ENCODE measurements around the gene TMSB4X. TPM values are rescaled to one million over a fixed set of nuclear protein-coding genes. Genes with fewer than 3 reads are reported as not detected.

The TMSB4X gene
- polyA plus RNA-seq, 3 donors, result 15,641 to 31,074 (median 27,127) TPM

DNA sequence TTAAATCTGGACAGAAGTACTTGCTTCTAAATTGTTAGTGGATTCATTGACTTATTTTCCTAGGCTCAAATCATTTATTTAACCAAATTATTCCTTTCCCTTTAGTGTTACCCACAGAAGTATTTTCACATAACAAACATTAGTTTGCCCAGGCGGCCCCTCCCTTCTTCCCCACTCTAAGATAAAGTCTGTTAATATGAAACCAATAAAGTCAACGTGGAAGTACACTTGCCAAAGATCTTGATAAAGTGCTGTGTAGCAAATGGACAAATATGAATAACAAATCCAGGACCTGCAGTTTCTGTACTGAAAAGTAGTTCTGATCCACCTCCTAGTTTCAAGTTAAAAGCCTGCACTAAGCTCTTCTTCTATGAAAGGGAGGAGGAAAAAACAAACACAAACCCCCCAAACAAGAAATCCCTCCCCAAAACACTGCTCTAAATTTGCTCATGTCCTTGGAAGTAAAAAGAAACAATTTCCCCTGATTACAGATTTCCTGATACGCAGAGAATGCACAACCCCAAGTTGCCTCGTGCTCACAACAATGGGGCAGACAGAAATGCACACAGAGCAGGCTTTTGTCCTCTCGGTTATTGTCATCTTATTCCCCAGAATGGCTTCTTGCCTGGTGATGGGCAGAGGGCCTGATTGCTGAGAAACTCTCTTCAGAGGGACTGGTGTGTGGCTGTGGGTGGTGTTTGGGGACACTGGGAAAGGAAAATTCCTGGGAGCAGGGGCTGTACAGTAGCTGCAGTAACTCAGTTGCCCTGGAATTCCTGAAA is 23.2 kb downstream of the TMSB4X start:
- Histone ChIP-seq H4K20me1 (ENCODE audit: insufficient read depth, low read length) (no peaks in the 10 kb centered on the region), H2AFZ (ENCODE audit: insufficient read depth, low read depth, low read length, poor library complexity, severe bottlenecking) (no peak overlapping the region), H3K79me2 (ENCODE audit: insufficient read depth, low read length) (no peaks in the 10 kb centered on the region), H3K9me3 (replicated peaks in 1 of 2; ENCODE audit: control insufficient read depth in 1 of 2, insufficient read depth in 1 of 2, low read length in 2 of 2) (no peaks in the 10 kb centered on the region), H3K9ac (ENCODE audit: insufficient read depth, low read length, poor library complexity, severe bottlenecking) (no peak overlapping the region), H3K27me3 (ENCODE audit: control insufficient read depth in 2 of 2, insufficient read depth in 2 of 2, low read length in 2 of 2) (peaks cover 0 to 41% of the 10 kb centered on the region in 2 donors), H3K27ac (ENCODE audit: low read depth in 1 of 2, low read length in 2 of 2) (no peak overlapping the region), H3K36me3 (replicated peaks in 1 of 2; ENCODE audit: control insufficient read depth in 1 of 2, insufficient read depth in 2 of 2, low read length in 2 of 2) (no peaks in the 10 kb centered on the region), H3K4me2 (replicated peaks; ENCODE audit: extremely low read depth, low read length, poor library complexity, severe bottlenecking) (no peak overlapping the region), H3K4me3 (replicated peaks in 1 of 3; ENCODE audit: low read depth in 2 of 3, low read length in 3 of 3) (no peak overlapping the region), H3K4me1 (ENCODE audit: control insufficient read depth in 1 of 2, insufficient read depth in 2 of 2, low read length in 2 of 2) (peaks cover 45 to 50% of the 10 kb centered on the region in 2 donors)
- peaks cover 0 to 38% (median 0%) of the 10 kb centered on the region in 3 donors for H3K27me3 Mint-ChIP-seq (ENCODE audit: low read depth in 3 of 3)
- intact Hi-C loops (cut with micrococcal nuclease), result no loop called here
- H3K4me3 Mint-ChIP-seq, result no peak overlapping the region
- TF ChIP-seq, protein P1, sequence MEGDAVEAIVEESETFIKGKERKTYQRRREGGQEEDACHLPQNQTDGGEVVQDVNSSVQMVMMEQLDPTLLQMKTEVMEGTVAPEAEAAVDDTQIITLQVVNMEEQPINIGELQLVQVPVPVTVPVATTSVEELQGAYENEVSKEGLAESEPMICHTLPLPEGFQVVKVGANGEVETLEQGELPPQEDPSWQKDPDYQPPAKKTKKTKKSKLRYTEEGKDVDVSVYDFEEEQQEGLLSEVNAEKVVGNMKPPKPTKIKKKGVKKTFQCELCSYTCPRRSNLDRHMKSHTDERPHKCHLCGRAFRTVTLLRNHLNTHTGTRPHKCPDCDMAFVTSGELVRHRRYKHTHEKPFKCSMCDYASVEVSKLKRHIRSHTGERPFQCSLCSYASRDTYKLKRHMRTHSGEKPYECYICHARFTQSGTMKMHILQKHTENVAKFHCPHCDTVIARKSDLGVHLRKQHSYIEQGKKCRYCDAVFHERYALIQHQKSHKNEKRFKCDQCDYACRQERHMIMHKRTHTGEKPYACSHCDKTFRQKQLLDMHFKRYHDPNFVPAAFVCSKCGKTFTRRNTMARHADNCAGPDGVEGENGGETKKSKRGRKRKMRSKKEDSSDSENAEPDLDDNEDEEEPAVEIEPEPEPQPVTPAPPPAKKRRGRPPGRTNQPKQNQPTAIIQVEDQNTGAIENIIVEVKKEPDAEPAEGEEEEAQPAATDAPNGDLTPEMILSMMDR (IDR thresholded peaks at IDR 0.05), result no peak
- peak overlapping the region in 3 of 7 donors; percentile 4 to 58 (median 26) for H3K27ac Mint-ChIP-seq
- WGBS (ENCODE audit: insufficient coverage), result 90% methylated on average over 2 of the region's 5 CpGs
- peaks cover 0 to 3% (median 0%) of the 10 kb centered on the region in 7 donors for H3K9me3 Mint-ChIP-seq
- no peak for DNase-seq
- H3K4me1 Mint-ChIP-seq, result peaks cover 37% of the 10 kb centered on the region
- H3K36me3 Mint-ChIP-seq, result no peaks in the 10 kb centered on the region

- Histone ChIP-seq H3K9me3 (replicated peaks in 1 of 2; ENCODE audit: control insufficient read depth in 1 of 2, insufficient read depth in 1 of 2, low read length in 2 of 2) (no peaks in the 10 kb centered on the region), H3K27me3 (ENCODE audit: control insufficient read depth in 2 of 2, insufficient read depth in 2 of 2, low read length in 2 of 2) (peaks cover 0 to 30% of the 10 kb centered on the region in 2 donors), H3K4me1 (ENCODE audit: control insufficient read depth in 1 of 2, insufficient read depth in 2 of 2, low read length in 2 of 2) (peaks cover 56 to 61% of the 10 kb centered on the region in 2 donors), H4K20me1 (ENCODE audit: insufficient read depth, low read length) (no peaks in the 10 kb centered on the region), H3K4me2 (replicated peaks; ENCODE audit: extremely low read depth, low read length, poor library complexity, severe bottlenecking) (peak overlapping the region; percentile 34), H3K9ac (ENCODE audit: insufficient read depth, low read length, poor library complexity, severe bottlenecking) (no peak overlapping the region), H3K36me3 (replicated peaks in 1 of 2; ENCODE audit: control insufficient read depth in 1 of 2, insufficient read depth in 2 of 2, low read length in 2 of 2) (no peaks in the 10 kb centered on the region), H3K27ac (ENCODE audit: low read depth in 1 of 2, low read length in 2 of 2) (peak overlapping the region in 1 of 2 donors; percentile 78), H2AFZ (ENCODE audit: insufficient read depth, low read depth, low read length, poor library complexity, severe bottlenecking) (peak overlapping the region; percentile 32), H3K4me3 (replicated peaks in 1 of 3; ENCODE audit: low read depth in 2 of 3, low read length in 3 of 3) (peak overlapping the region in 1 of 3 experiments; percentile 25), H3K79me2 (ENCODE audit: insufficient read depth, low read length) (no peaks in the 10 kb centered on the region)
- no peak for DNase-seq
- Mint-ChIP-seq H3K27me3 (ENCODE audit: low read depth in 3 of 3) (peaks cover 0 to 37% (median 0%) of the 10 kb centered on the region in 3 donors), H3K36me3 (no peaks in the 10 kb centered on the region), H3K9me3 (peaks cover 0 to 3% (median 0%) of the 10 kb centered on the region in 7 donors), H3K4me1 (peaks cover 44% of the 10 kb centered on the region), H3K4me3 (no peak overlapping the region), H3K27ac (peak overlapping the region; percentile 85 to 95 (median 89))
- TF ChIP-seq, protein P1 (IDR thresholded peaks at IDR 0.05), result no peak
- intact Hi-C loops (cut with micrococcal nuclease), result no loop called here
- 21% methylated on average over 5 of the region's 9 CpGs for WGBS (ENCODE audit: insufficient coverage)
Measured at GRCh38 chrX:12999422-12999821, 24.5 kb downstream of the TMSB4X start.
